Measurements from ENCODE around the gene TRIM13. TPM values are rescaled to one million over a fixed set of nuclear protein-coding genes. Genes with fewer than 3 reads are reported as not detected.

The TRIM13 gene
- total RNA-seq, 4 donors from 2014 or later, result 11.4 to 21.5 (median 19.1) TPM

GRCh38 chr13:50037788-50038187 is 40.9 kb downstream of the TRIM13 start:
- TF ChIP-seq POLR2A (IDR thresholded peaks at IDR 0.05), result no peak
- TF ChIP-seq CTCF (IDR thresholded peaks at IDR 0.05 in 4 of 5, conservative IDR thresholded peaks at IDR 0.05 in 1 of 5), result no peak
- Histone ChIP-seq H3K9me3 (no peaks in the 10 kb centered on the region), H3K4me3 (no peak overlapping the region), H3K4me1 (no peaks in the 10 kb centered on the region), H3K27me3 (no peaks in the 10 kb centered on the region), H3K27ac (no peak overlapping the region), H3K36me3 (peaks cover 0 to 15% of the 10 kb centered on the region in 2 donors)
- no peak for ATAC-seq
- in situ Hi-C loops (cut with MboI; ENCODE audit: low sequenced_read_pairs in 4 of 4) (no loop called here), intact Hi-C loops (cut with DNase I; ENCODE audit: low total_unique reads) (no loop called here)
- DNase-seq, result no peak

- DNase-seq, result no peak
- intact Hi-C loops (cut with DNase I; ENCODE audit: low total_unique reads), result no loop called here
- H3K27ac ChIP-seq, result no peak overlapping the region
- ATAC-seq, result no peak
- H3K27me3 ChIP-seq, result no peaks in the 10 kb centered on the region
- TF ChIP-seq POLR2A (IDR thresholded peaks at IDR 0.05), result no peak
- no peak for TF ChIP-seq CTCF (IDR thresholded peaks at IDR 0.05 in 4 of 5, conservative IDR thresholded peaks at IDR 0.05 in 1 of 5)
- no peak overlapping the region for H3K4me3 ChIP-seq
- no peaks in the 10 kb centered on the region for H3K9me3 ChIP-seq
- no peaks in the 10 kb centered on the region for H3K4me1 ChIP-seq
- peaks cover 0 to 20% of the 10 kb centered on the region in 2 donors for H3K36me3 ChIP-seq
- in situ Hi-C loops (cut with MboI; ENCODE audit: low sequenced_read_pairs in 4 of 4), result no loop called here
These were observed 41.4 kb downstream of the TRIM13 start for GRCh38 chr13:50038266-50038665.

GRCh38 chr13:50052478-50052877 is 55.6 kb downstream of the TRIM13 start:
- Histone ChIP-seq H3K4me3 (no peak overlapping the region), H3K27me3 (no peaks in the 10 kb centered on the region), H3K9me3 (no peaks in the 10 kb centered on the region), H3K36me3 (peaks cover 0 to 19% of the 10 kb centered on the region in 2 donors), H3K27ac (no peak overlapping the region), H3K4me1 (no peaks in the 10 kb centered on the region)
- DNase-seq (no peak), ATAC-seq (no peak)
- no peak for TF ChIP-seq POLR2A (IDR thresholded peaks at IDR 0.05)
- TF ChIP-seq CTCF (IDR thresholded peaks at IDR 0.05 in 4 of 5, conservative IDR thresholded peaks at IDR 0.05 in 1 of 5), result no peak
- intact Hi-C loops (cut with DNase I; ENCODE audit: low total_unique reads) (no loop called here), in situ Hi-C loops (cut with MboI; ENCODE audit: low sequenced_read_pairs in 4 of 4) (no loop called here)

GRCh38 chr13:50053844-50054243 is 57.0 kb downstream of the TRIM13 start:
- peaks cover 0 to 19% of the 10 kb centered on the region in 2 donors for H3K36me3 ChIP-seq
- no peak overlapping the region for H3K4me3 ChIP-seq
- intact Hi-C loops (cut with DNase I; ENCODE audit: low total_unique reads) (no loop called here), in situ Hi-C loops (cut with MboI; ENCODE audit: low sequenced_read_pairs in 4 of 4) (no loop called here)
- TF ChIP-seq POLR2A (IDR thresholded peaks at IDR 0.05) (no peak), CTCF (IDR thresholded peaks at IDR 0.05 in 4 of 5, conservative IDR thresholded peaks at IDR 0.05 in 1 of 5) (no peak)
- ATAC-seq (no peak), DNase-seq (no peak)
- H3K27me3 ChIP-seq, result no peaks in the 10 kb centered on the region
- H3K9me3 ChIP-seq, result no peaks in the 10 kb centered on the region
- no peak overlapping the region for H3K27ac ChIP-seq
- no peaks in the 10 kb centered on the region for H3K4me1 ChIP-seq

- DNase-seq (no peak), ATAC-seq (no peak)
- Histone ChIP-seq H3K27me3 (no peaks in the 10 kb centered on the region), H3K36me3 (peaks cover 0 to 13% of the 10 kb centered on the region in 2 donors), H3K4me1 (no peaks in the 10 kb centered on the region), H3K27ac (no peak overlapping the region), H3K4me3 (no peak overlapping the region), H3K9me3 (no peaks in the 10 kb centered on the region)
- intact Hi-C loops (cut with DNase I; ENCODE audit: low total_unique reads), result no loop called here
- in situ Hi-C loops (cut with MboI; ENCODE audit: low sequenced_read_pairs in 4 of 4), result no loop called here
- TF ChIP-seq POLR2A (IDR thresholded peaks at IDR 0.05) (no peak), CTCF (IDR thresholded peaks at IDR 0.05 in 4 of 5, conservative IDR thresholded peaks at IDR 0.05 in 1 of 5) (no peak)
These were observed 58.6 kb downstream of the TRIM13 start for GRCh38 chr13:50055454-50055853.

Data from gastrocnemius medialis (tissue), 4 donors.